ENCODE data around the gene VSTM4.

Gene VSTM4

DNA sequence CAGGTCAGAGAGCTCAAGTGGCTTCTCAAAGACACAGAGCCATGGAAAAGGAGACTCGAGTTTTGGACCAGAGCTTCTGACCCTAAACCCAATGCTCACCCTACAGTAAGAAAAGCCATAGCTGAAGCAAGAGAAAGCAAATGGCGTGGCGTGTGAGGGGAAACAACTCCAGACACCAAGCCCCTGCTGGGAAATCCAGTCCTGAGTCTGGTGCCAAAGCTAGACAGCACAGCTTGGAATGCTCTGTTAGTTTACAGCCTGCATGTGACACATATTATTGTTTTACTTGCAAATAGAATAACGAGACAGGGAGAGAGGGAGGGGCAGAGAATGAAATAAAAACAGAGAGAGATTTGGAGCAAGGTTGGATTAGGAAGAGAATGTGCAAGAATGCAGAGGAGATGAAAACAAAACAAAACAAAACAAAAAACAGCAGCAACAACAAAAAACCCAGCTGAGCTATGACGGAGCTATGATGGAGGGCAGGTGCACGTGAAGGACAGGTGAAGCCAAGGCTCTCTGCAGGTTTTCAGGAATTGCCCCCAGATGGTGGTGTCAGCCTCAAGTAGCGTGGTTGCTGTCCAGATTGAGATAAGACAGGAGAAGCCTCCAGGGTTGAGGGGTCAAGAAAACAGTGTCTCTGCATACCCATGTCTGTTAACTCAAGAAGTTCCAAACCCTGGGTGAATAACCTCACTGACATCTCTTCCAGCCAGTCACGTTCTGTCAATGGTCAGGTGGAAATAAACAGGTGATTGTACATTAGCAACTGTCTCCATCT is 105.9 kb downstream of the VSTM4 start:
- H2AFZ ChIP-seq (ENCODE audit: low read depth, low read length) = no peak overlapping the region
- H3K27me3 ChIP-seq (ENCODE audit: insufficient read depth, low read length, poor library complexity) = no peaks in the 10 kb centered on the region
- no peak overlapping the region for H3K4me3 ChIP-seq (ENCODE audit: low read depth in 1 of 2, low read length in 2 of 2)
- DNase-seq (no peak), ATAC-seq (ENCODE audit: insufficient read depth, low read depth) (no peak)
- TF ChIP-seq EZH2 (IDR thresholded peaks at IDR 0.05; ENCODE audit: borderline replicate concordance, low read depth, low read length, severe bottlenecking) = no peak
- H3K27ac ChIP-seq (ENCODE audit: low read length) = no peak overlapping the region
- no peak overlapping the region for H3K9ac ChIP-seq (ENCODE audit: low read depth, low read length)
- H3K4me2 ChIP-seq (ENCODE audit: insufficient read depth, low read length) = no peak overlapping the region
- H3K79me2 ChIP-seq (ENCODE audit: insufficient read depth, low read length) = no peaks in the 10 kb centered on the region
- no peaks in the 10 kb centered on the region for H3K4me1 ChIP-seq (ENCODE audit: insufficient read depth, low read length)
- no peaks in the 10 kb centered on the region for H3K9me3 ChIP-seq (ENCODE audit: insufficient read depth, low read length, severe bottlenecking)
- no peaks in the 10 kb centered on the region for H4K20me1 ChIP-seq (ENCODE audit: insufficient read depth, low read length)
- H3K36me3 ChIP-seq (ENCODE audit: insufficient read depth, low read length) = no peaks in the 10 kb centered on the region

GRCh38 chr10:49008505-49009198 is 106.7 kb downstream of the VSTM4 start:
- Histone ChIP-seq H3K27ac (ENCODE audit: low read length) (no peak overlapping the region), H3K4me3 (ENCODE audit: low read depth in 1 of 2, low read length in 2 of 2) (no peak overlapping the region), H3K9ac (ENCODE audit: low read depth, low read length) (no peak overlapping the region), H3K4me1 (ENCODE audit: insufficient read depth, low read length) (no peaks in the 10 kb centered on the region), H3K36me3 (ENCODE audit: insufficient read depth, low read length) (no peaks in the 10 kb centered on the region), H2AFZ (ENCODE audit: low read depth, low read length) (no peak overlapping the region), H3K9me3 (ENCODE audit: insufficient read depth, low read length, severe bottlenecking) (no peaks in the 10 kb centered on the region), H4K20me1 (ENCODE audit: insufficient read depth, low read length) (no peaks in the 10 kb centered on the region), H3K4me2 (ENCODE audit: insufficient read depth, low read length) (no peak overlapping the region), H3K27me3 (ENCODE audit: insufficient read depth, low read length, poor library complexity) (no peaks in the 10 kb centered on the region), H3K79me2 (ENCODE audit: insufficient read depth, low read length) (no peaks in the 10 kb centered on the region)
- no peak for TF ChIP-seq CTCF (IDR thresholded peaks at IDR 0.05; ENCODE audit: borderline replicate concordance, extremely low read depth, low read length, poor library complexity, severe bottlenecking)
- TF ChIP-seq EZH2 (IDR thresholded peaks at IDR 0.05; ENCODE audit: borderline replicate concordance, low read depth, low read length, severe bottlenecking) = no peak
- DNase-seq = no peak
- no peak for ATAC-seq (ENCODE audit: insufficient read depth, low read depth)

GRCh38 chr10:49008091-49008490 is 107.2 kb downstream of the VSTM4 start:
- H3K9ac ChIP-seq (ENCODE audit: low read depth, low read length) = no peak overlapping the region
- no peaks in the 10 kb centered on the region for H3K9me3 ChIP-seq (ENCODE audit: insufficient read depth, low read length, severe bottlenecking)
- no peaks in the 10 kb centered on the region for H3K36me3 ChIP-seq (ENCODE audit: insufficient read depth, low read length)
- TF ChIP-seq CTCF (IDR thresholded peaks at IDR 0.05; ENCODE audit: borderline replicate concordance, extremely low read depth, low read length, poor library complexity, severe bottlenecking) (no peak), EZH2 (IDR thresholded peaks at IDR 0.05; ENCODE audit: borderline replicate concordance, low read depth, low read length, severe bottlenecking) (no peak)
- no peaks in the 10 kb centered on the region for H3K4me1 ChIP-seq (ENCODE audit: insufficient read depth, low read length)
- no peaks in the 10 kb centered on the region for H3K27me3 ChIP-seq (ENCODE audit: insufficient read depth, low read length, poor library complexity)
- no peak for DNase-seq
- H3K79me2 ChIP-seq (ENCODE audit: insufficient read depth, low read length) = no peaks in the 10 kb centered on the region
- H4K20me1 ChIP-seq (ENCODE audit: insufficient read depth, low read length) = no peaks in the 10 kb centered on the region
- H3K4me3 ChIP-seq (ENCODE audit: low read depth in 1 of 2, low read length in 2 of 2) = no peak overlapping the region
- no peak overlapping the region for H3K27ac ChIP-seq (ENCODE audit: low read length)
- ATAC-seq (ENCODE audit: insufficient read depth, low read depth) = no peak
- H3K4me2 ChIP-seq (ENCODE audit: insufficient read depth, low read length) = no peak overlapping the region
- no peak overlapping the region for H2AFZ ChIP-seq (ENCODE audit: low read depth, low read length)

DNA sequence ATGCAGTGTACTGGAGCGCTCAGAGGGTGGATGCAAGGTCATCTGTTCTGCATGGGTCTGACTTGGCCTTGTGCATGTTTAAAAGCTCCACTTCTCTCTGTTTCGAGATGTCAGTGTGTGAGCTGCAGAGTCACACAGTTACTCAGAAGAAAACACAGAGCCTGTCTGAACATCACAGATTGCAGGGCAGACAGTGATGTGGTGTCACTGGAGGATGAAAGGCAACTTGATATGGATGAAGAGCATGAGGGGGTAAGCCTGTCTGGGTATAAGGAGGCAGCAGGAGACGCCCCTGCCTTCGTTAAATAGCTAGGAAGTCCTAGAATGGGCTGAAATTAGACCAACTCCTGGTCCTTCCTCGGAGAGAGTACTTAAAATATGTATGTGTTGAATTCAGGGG is 108.2 kb downstream of the VSTM4 start:
- H3K4me3 ChIP-seq (ENCODE audit: low read depth in 1 of 2, low read length in 2 of 2) = no peak overlapping the region
- no peaks in the 10 kb centered on the region for H3K4me1 ChIP-seq (ENCODE audit: insufficient read depth, low read length)
- no peaks in the 10 kb centered on the region for H3K27me3 ChIP-seq (ENCODE audit: insufficient read depth, low read length, poor library complexity)
- no peaks in the 10 kb centered on the region for H3K36me3 ChIP-seq (ENCODE audit: insufficient read depth, low read length)
- TF ChIP-seq CTCF (IDR thresholded peaks at IDR 0.05; ENCODE audit: borderline replicate concordance, extremely low read depth, low read length, poor library complexity, severe bottlenecking) (no peak), EZH2 (IDR thresholded peaks at IDR 0.05; ENCODE audit: borderline replicate concordance, low read depth, low read length, severe bottlenecking) (no peak)
- H3K9ac ChIP-seq (ENCODE audit: low read depth, low read length) = no peak overlapping the region
- DNase-seq (no peak), ATAC-seq (ENCODE audit: insufficient read depth, low read depth) (no peak)
- H3K27ac ChIP-seq (ENCODE audit: low read length) = no peak overlapping the region
- no peaks in the 10 kb centered on the region for H3K79me2 ChIP-seq (ENCODE audit: insufficient read depth, low read length)
- H2AFZ ChIP-seq (ENCODE audit: low read depth, low read length) = no peak overlapping the region
- no peak overlapping the region for H3K4me2 ChIP-seq (ENCODE audit: insufficient read depth, low read length)
- H4K20me1 ChIP-seq (ENCODE audit: insufficient read depth, low read length) = no peaks in the 10 kb centered on the region
- H3K9me3 ChIP-seq (ENCODE audit: insufficient read depth, low read length, severe bottlenecking) = no peaks in the 10 kb centered on the region

Data from DND-41 (cell line).